Ishikawa (cell line): ENCODE measurements around the gene ZBTB47.

Experiments used
- CEBPB ChIP-seq: IDR thresholded peaks from 2 replicates; pipeline ENCODE4 v1.6.1; 2012
- CREB1 ChIP-seq: IDR thresholded peaks from 2 replicates; pipeline ENCODE4 v1.6.1; 2012; ENCODE audit warnings: low read depth
- EGR1 ChIP-seq: IDR thresholded peaks from 2 replicates; pipeline ENCODE4 v1.6.1; 2012
- EP300 ChIP-seq: IDR thresholded peaks from 2 replicates; pipeline ENCODE4 v1.6.1; 2012; ENCODE audit warnings: borderline replicate concordance
- FOXM1 ChIP-seq: IDR thresholded peaks from 2 replicates; pipeline ENCODE4 v1.6.1; 2012; ENCODE audit warnings: low read depth, borderline replicate concordance
- MAX ChIP-seq: IDR thresholded peaks from 2 replicates; pipeline ENCODE4 v1.6.1; 2012
- NFIC ChIP-seq: IDR thresholded peaks from 2 replicates; pipeline ENCODE4 v1.6.1; 2012
- RAD21 ChIP-seq: IDR thresholded peaks from 2 replicates; pipeline ENCODE4 v1.6.1; 2012; ENCODE audit warnings: low read depth
- REST ChIP-seq: IDR thresholded peaks from 2 replicates; pipeline ENCODE4 v1.6.1; 2012; ENCODE audit warnings: low read depth, mild to moderate bottlenecking
- TAF1 ChIP-seq: IDR thresholded peaks from 2 replicates; pipeline ENCODE4 v1.6.1; 2012; ENCODE audit warnings: low read depth, mild to moderate bottlenecking
- TCF12 ChIP-seq: IDR thresholded peaks from 2 replicates; pipeline ENCODE4 v1.6.1; 2012; ENCODE audit warnings: low read depth
- TEAD4 ChIP-seq: IDR thresholded peaks from 2 replicates; pipeline ENCODE4 v1.6.1; 2012
- USF1 ChIP-seq: IDR thresholded peaks from 2 replicates; pipeline ENCODE4 v1.6.1; 2012
- YY1 ChIP-seq: IDR thresholded peaks from 2 replicates; pipeline ENCODE4 v1.6.1; 2012; ENCODE audit warnings: low read depth
- ZBTB7A ChIP-seq: IDR thresholded peaks from 2 replicates; pipeline ENCODE4 v1.6.1; 2012; ENCODE audit warnings: low read depth

Gene ZBTB47

GRCh38 chr3:42651248-42652091 is 2.0 kb upstream of the ZBTB47 start:
- TF ChIP-seq TAF1 (no peak), EP300 (peak; percentile 45; the same call in 1 of the 2 replicates), REST (no peak), TCF12 (0 out of 2 replicates have a peak, but pooled peaks have one; percentile 23), NFIC (0 out of 2 replicates have a peak, but pooled peaks have one; percentile 4)

GRCh38 chr3:42652251-42652610 is 1.3 kb upstream of the ZBTB47 start:
- TF ChIP-seq YY1 (no peak), REST (no peak), ZBTB7A (no peak), MAX (no peak), TAF1 (no peak), NFIC (no peak), TCF12 (no peak), CEBPB (no peak), CREB1 (no peak), RAD21 (no peak), EP300 (no peak)

GRCh38 chr3:42652611-42653302 is 740 bp upstream of the ZBTB47 start:
- peak; percentile 76 for TF ChIP-seq TCF12
- peak; percentile 78; the same call in 1 of the 2 replicates for TF ChIP-seq ZBTB7A
- no peak for TF ChIP-seq YY1
- TF ChIP-seq USF1, result no peak
- peak; percentile 42 for TF ChIP-seq MAX
- peak; percentile 80 for TF ChIP-seq NFIC
- TF ChIP-seq EP300, result peak; percentile 38; the same call in 1 of the 2 replicates
- TF ChIP-seq TEAD4, result peak; percentile 47; the same call in 1 of the 2 replicates

GRCh38 chr3:42653303-42653559 is 266 bp upstream of the ZBTB47 start:
- TF ChIP-seq USF1 (no peak), EGR1 (no peak), TAF1 (no peak), RAD21 (no peak), CEBPB (no peak), MAX (no peak), ZBTB7A (no peak), EP300 (no peak), FOXM1 (no peak), REST (no peak), NFIC (no peak), TEAD4 (no peak), YY1 (no peak), CREB1 (no peak)
